AG04449 (cell line): ENCODE results near the gene PIK3C2G.

Experiments
- CTCF ChIA-PET: fragments of 350-600 bp; formaldehyde crosslinking; extraction: SDS; loops from one replicate; lab custom pipeline; 2021; ENCODE audit warnings: antibody characterized with exemption; lab: Yijun Ruan, JAX
- POLR2A ChIA-PET: fragments of 400-600, 350-600 bp; formaldehyde crosslinking; extraction: SDS; loops from one replicate; lab custom pipeline; 2020; ENCODE audit warnings: antibody characterized with exemption, inconsistent platforms; lab: Yijun Ruan, JAX
- DNase-seq: peaks from one replicate; pipeline ENCODE4 v3.0.0-alpha.2; 2010; ENCODE audit warnings: low read depth, low spot score
- H3K4me3 ChIP-seq: 2 replicates; pipeline ENCODE4 v1.5.1; 2011; ENCODE audit warnings: low read depth, mild to moderate bottlenecking, control low read depth, low read length
- CTCF ChIP-seq: IDR thresholded peaks from one replicate; pipeline ENCODE4 v1.5.1; 2011; ENCODE audit warnings: mild to moderate bottlenecking, moderate library complexity, low read length, control low read depth, inconsistent platforms; ENCODE audit not compliant: insufficient read depth; ENCODE audit errors: missing control alignments

PIK3C2G gene

GRCh38 chr12:18470251-18470650, 208.9 kb downstream of the PIK3C2G start:
- ChIA-PET CTCF (no interaction called here), POLR2A (no interaction called here)
- TF ChIP-seq CTCF, result no peak
- no peak for DNase-seq
- H3K4me3 ChIP-seq, result no peak overlapping the region

GRCh38 chr12:18472304-18472703, 211.0 kb downstream of the PIK3C2G start:
- no peak overlapping the region for H3K4me3 ChIP-seq
- no peak for TF ChIP-seq CTCF
- ChIA-PET CTCF (no interaction called here), POLR2A (no interaction called here)
- no peak for DNase-seq

- CTCF ChIA-PET, result no interaction called here
- H3K4me3 ChIP-seq, result no peak overlapping the region
- POLR2A ChIA-PET, result no interaction called here
- no peak for DNase-seq
- no peak for TF ChIP-seq CTCF
Observed at GRCh38 chr12:18472806-18473205, 211.5 kb downstream of the PIK3C2G start.

- no peak overlapping the region for H3K4me3 ChIP-seq
- POLR2A ChIA-PET, result no interaction called here
- no peak for TF ChIP-seq CTCF
- CTCF ChIA-PET, result no interaction called here
- no peak for DNase-seq
Observed at GRCh38 chr12:18476861-18477260, 215.5 kb downstream of the PIK3C2G start.

GRCh38 chr12:18479256-18479655, 217.9 kb downstream of the PIK3C2G start:
- H3K4me3 ChIP-seq, result no peak overlapping the region
- no peak for TF ChIP-seq CTCF
- DNase-seq, result no peak
- ChIA-PET CTCF (interaction anchor here (1.2 kb wide), 1 partner anchor 48 kb away, joined by 3 read pairs; no protein-coding TSS in a partner anchor), POLR2A (no interaction called here)

GRCh38 chr12:18482601-18483120, 221.3 kb downstream of the PIK3C2G start:
- no peak for TF ChIP-seq CTCF
- CTCF ChIA-PET, result no interaction called here
- no peak overlapping the region for H3K4me3 ChIP-seq
- DNase-seq, result no peak
- POLR2A ChIA-PET, result no interaction called here
